ENCODE results near the gene MSLN.

MSLN gene

DNA sequence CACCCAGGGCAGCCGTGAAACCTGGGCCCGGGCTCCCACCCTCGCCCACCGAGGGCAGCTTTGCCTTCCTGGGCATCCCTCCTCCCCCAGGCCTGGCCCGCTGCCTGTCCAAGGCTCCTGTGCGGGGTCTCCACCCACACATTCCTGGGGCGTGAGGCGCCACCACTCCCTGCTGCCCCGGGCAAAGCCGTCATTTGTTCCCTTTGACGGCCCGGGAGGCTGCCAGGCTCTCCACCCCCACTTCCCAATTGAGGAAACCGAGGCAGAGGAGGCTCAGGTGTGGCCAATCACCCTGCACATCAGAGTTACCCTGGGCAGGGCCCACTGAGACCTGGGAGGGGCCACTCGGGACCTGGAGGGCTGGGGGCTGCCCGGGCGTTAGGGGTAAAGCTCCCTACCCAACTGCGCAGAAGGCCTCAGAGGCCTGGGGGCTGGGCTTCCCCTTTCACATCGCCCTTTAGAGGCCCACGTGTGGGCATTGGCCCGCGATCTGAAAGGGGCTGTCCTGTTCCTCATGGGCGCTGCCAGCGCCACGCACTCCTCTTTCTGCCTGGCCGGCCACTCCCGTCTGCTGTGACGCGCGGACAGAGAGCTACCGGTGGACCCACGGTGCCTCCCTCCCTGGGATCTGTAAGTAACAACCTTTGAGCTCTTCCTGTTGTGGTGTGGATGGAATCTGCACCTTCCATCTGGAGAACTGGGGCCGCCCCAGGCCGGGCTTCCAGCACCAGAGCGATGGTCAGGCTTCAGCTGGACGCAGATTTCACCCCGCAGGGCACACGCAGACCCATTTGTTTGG is at the start of gene MSLN:
MSLN (plus strand) TSS at position 190 of the 799 bp plus-strand sequence. CDS start 1,947 bp downstream, outside the sequence.
- no peak for DNase-seq (ENCODE audit: low read depth)

DNA sequence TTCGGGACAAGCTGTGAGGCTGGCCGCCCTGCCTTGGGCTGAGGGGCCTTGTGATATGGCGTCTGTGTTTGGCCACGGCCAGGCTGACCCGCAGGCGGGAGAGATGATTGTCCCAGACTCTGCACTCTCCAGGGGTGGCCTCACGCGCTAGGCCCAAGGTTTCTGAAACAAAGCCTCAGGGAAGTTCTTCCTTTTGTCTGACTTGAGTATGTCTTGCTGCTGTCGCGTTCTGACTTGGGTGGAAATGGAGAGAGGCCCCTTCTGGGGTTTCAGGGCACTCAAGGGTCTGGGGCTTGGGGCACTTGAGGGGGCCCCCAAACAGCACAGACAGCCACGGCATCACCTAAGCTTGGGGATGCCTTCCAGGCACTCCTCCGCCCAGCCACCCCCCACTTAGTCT is 49.5 kb upstream of the MSLN start:
- no peak for DNase-seq (ENCODE audit: low read depth)

DNA sequence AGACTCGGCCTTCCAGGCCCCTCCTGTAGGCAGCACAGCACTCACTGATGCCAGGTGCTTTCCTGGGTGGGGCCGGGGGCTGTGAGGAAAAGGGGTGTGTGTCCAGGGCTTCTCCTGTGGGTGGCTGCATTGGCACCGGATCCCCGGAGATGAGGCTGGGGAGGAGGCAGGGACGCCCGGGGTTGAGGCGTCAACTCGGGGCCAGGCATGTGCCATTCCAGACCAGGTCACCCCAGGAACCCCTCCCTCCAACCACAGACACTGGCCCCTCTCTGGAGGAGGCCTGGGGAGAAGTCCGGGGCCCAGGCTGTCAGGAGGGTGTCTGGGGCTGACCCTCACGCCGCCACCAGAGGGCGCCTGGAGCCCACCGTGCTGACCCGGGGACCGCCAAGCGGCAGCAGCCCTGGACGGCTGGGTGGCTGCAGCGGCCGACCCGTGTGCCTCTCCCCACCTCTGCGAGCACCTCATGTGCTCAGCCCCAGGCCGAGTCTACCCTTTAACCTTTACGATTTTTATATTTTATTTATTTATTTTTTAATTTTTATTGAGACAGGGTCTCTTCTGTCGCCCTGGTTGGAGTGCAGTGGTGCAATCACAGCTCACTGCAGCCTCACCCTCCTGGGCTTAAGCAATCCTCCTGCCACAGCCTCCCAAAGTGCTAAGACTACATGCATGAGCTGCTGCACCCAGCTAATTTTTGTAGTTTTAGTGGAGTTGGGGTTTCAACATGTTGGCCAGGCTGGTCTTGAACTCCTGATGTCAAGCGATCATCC is 48.8 kb upstream of the MSLN start:
- no peak for DNase-seq (ENCODE audit: low read depth)

DNA sequence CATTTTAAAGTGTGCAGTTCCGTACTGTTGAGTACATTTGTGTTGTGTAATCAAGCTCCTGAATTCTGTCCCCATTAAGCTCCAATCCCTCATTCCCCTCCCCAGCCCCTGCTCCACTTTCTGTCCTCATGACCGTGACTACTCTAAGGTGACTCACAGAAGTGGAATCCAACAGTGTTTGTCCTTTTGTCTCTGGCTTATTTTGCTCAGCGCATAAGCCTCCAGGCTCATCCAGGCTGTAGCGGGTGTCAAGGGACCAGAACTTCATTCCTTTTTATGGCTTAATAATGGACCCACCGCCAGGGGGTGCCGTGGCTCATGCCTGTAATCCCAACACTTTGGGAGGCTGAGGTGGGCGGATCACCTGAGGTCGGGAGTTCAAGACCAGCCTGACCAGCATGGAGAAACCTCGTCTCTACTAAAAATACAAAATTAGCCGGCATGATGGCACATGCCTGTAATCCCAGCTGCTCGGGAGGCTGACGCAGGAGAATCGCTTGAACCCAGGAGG is 47.7 kb upstream of the MSLN start:
- DNase-seq (ENCODE audit: low read depth): peak; percentile 90

DNA sequence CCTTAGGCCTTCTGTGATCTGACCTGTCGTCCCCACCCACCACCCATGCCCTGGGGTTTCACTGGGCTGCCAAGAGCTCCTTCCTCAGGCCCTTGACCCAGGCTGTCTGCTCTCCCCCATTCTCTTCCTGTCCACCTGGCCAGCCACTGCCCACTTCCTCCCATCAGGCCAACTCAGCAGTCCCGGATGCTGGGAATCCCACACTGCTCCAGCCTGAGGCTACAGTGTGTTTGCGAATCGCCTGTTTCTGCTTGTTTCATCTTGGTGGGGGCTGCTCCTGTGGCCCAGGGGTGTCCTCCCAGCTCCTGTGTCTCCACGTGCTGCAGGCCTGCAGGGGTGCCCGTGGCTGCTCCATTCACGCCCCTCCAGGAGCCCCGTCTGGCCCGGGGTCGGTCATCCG is 46.5 kb upstream of the MSLN start:
- DNase-seq (ENCODE audit: low read depth): no peak

DNA sequence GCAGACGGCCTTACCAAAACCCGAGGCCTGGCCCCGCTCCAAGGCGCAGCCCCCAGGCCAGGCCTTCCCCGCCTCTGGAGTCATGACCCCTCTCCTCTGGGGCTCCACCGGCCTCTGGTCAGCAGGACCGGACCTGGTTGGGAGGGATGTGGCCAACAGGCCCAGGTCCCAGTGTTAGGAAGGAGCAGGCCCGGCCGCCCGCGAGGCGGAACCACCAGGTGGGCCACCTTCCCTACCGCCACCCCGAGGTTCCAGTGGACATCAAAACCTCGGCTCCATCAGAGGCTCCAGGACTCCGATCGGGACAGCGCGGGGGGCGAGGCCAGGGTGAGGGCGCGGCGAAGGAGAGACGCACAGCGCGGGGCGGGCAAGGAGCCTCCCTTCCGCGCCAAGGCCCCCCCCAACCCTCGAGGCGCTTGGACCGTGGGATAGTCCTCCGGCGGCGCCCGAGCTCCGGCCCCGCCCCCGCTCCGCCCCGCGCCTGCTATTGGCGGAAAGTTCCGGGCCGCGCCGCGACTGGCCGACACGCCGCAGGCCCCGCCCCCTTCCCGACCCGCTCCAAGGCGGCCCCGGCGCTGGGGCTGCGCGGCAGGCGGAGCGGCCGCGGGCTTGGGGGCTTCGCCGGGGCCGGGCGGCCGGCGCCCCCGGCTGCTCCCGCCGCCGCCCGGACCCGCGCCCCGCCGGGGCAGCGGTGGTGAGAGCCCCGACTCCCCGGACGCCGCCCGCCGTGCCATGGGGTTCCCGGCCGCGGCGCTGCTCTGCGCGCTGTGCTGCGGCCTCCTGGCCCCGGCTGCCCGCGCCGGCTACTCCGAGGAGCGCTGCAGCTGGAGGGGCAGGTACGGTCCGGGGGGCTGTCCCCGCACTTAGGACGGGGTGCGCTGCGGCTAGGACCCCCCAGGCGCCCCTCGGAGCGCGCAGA is 45.7 kb upstream of the MSLN start, which contains the start of gene METRN:
METRN (plus strand) TSS at position 561 of the 919 bp plus-strand sequence; CDS start at position 733, 172 bp downstream.
- DNase-seq (ENCODE audit: low read depth): peak; percentile 72

DNA sequence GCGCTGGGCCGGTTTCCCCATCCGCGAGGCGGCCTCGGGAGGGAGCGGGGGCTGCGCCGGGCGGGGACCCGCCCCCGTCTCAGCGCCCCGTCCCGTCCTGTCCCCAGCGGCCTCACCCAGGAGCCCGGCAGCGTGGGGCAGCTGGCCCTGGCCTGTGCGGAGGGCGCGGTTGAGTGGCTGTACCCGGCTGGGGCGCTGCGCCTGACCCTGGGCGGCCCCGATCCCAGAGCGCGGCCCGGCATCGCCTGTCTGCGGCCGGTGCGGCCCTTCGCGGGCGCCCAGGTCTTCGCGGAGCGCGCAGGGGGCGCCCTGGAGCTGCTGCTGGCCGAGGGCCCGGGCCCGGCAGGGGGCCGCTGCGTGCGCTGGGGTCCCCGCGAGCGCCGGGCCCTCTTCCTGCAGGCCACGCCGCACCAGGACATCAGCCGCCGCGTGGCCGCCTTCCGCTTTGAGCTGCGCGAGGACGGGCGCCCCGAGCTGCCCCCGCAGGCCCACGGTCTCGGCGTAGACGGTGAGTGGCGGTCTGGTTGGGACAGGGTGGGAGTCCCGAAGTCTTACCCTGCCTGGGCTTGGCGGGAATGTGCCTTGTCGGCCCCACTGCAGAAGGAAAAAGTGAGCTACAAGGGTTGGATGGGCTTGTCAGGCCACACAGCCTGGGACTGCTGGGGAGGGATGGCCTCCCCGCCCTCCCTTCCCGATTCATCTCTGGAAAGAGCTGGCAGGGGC is 44.9 kb upstream of the MSLN start:
- DNase-seq (ENCODE audit: low read depth): no peak

DNA sequence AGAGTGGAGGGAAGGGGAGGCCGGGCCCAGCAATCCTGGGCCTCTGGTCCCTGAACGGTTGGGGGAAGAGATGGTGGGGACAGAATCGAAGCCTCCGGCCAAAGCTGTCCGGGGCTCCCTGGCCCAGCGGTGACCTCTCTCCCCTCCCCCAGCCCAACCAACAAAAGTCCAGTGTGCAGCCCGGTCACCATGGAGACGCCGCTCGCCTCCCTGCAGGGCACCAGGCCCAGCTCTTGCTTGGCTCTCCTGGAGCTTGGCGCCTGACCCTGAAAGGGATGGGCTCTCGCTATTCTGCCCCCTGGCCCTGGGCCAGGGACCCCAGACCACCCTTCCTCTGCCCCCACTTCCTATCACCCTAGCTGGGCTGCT is 44.4 kb upstream of the MSLN start:
- no peak for DNase-seq (ENCODE audit: low read depth)

DNA sequence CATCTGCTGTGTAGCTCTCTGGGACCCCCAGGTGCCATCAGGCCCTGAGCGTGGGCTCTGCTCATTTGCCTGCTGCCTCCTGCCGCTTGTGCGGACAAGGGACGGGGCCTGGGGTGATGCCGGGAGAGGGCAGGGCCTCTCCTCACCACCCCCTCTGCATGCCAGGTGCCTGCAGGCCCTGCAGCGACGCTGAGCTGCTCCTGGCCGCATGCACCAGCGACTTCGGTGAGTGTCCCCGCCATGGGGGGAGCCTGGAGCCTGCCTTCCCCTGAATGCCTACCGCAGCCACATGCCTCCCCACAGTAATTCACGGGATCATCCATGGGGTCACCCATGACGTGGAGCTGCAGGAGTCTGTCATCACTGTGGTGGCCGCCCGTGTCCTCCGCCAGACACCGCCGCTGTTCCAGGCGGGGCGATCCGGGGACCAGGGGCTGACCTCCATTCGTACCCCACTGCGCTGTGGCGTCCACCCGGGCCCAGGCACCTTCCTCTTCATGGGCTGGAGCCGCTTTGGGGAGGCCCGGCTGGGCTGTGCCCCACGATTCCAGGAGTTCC is 43.7 kb upstream of the MSLN start:
- no peak for DNase-seq (ENCODE audit: low read depth)

DNA sequence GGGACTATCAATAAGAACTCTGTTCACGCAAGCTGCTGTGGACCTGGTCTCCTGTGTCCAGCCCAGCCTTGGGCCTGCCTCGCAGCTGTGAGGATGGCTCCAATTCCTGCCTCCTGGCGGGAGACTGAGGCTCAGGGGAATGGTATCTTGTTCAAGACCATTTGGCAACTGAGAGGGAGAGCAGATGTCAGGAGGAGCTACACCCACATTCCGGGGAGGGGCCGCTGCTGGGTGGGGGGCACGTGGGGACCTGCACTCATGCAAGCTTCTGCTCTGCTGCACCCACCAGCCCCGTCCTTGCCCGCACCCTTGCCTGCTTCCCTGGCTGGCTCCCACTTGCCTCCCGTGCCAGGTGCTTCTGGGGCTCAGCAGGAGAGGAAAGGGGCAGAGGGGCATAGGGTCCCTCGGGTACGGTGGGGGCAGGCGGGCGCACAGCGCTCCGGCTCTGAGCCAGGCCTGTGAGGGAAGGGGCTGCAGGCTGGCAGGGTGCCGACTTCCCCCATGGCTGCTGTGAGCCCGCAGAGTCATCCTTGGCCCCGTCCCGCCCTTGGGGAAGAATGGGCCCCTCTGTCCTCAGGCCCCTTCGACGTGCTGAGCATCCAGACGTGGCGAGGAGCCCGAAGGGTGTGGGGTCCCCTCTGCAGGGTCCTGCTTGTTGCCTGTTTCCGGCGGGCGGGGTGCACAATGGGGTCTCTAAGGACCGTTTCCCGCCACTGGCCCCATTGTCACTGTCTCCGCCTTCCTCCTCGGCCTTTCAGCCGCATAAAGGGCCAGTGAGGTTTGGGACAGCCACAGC is 42.9 kb upstream of the MSLN start:
- DNase-seq (ENCODE audit: low read depth): no peak

DNA sequence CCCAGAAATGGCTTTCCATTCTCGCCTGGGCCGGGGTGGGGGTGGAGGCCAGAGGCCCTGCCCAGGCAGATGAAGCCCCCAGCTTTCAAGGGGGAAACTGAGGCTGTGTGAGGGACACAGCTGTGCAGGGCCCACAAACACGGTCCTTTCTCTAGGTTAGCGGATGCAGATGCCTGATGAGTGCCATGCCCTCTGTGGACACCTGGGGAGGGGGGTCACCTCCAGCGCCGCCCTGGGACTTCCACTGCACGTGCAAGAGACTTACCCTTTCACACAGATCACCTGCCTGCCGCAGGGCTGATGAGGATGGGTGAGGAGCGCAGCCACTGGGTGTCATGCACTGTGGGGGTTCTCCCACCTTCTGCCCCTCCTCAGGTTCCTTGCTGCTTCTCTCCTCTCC is 42.1 kb upstream of the MSLN start:
- DNase-seq (ENCODE audit: low read depth): no peak

DNA sequence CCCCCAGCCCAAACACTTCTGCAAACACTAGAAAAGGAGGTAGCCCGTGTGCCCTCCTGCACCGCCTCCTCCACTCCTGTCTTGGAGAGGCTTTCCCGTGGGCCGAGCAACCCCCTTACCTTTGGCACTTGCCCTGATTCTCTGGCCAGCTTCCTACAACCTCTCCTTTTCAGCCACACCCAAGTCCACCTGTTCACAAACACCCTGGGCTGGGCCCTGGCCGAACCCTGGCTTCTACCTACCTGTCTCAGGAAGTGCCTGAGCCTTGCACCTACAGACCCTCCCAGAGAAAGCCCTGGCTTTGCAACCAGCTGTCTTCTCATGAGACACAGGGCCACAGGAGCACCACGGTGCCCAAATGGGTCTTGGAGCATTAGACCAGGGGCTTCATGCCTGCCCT is 41.6 kb upstream of the MSLN start:
- no peak for DNase-seq (ENCODE audit: low read depth)

DNA sequence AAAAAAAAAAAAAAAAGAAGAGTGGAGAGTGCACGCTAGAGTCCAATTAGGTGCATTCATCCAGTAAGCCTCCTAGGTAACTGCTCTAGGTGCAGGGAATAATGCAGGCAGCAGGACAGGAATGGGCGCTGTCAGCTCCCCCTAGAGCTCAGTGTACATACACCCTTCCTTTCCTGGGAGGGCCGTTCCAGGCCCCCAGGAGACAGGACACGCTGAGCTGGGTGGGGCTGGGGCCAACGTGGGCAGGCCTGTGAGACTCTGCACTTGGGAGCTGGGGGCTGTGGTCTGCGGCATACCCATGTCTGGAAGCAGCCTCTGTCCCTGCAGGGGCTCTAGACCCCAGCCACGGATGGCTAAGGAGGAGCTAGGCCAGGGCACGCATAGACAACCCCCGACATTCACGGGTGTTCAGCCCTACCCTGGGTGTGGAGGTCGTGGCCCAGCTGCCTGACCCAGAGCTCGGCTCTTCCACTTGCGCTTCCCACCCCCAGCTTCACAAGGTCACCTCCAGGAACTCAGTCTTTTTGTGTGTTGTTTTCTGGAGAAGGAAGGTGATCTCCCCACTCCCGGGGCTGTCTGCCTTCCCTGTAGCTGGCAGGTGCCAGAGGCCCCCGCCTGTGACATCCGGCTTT is 40.6 kb upstream of the MSLN start:
- no peak for DNase-seq (ENCODE audit: low read depth)

DNA sequence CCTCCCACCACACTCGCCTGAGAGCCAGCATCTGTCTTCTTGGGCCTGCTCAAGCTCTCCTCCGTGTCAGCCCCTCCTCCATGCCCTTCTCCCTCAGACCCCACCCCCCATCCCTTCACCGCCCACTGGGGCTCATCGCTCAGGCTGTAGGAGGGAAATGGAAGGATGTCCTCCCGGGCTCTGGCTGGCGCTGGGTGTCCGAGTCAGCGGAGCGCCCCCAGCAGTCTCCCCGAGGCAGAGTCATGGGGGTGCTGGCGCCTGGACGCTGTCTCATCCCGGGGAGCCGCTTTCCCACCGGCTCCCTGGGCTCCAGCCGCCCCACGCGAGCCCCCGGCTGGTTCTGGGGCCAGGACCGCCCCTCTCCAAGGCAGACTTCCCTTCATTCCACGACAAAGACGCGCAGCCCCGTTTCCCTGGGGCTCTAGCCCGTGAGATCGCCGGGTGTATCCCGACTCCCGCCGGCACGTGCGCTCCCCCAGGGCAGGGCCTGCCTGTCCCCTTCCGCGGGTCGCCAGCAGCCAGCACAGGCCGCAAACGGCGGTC is 40.0 kb upstream of the MSLN start:
- no peak for DNase-seq (ENCODE audit: low read depth)

DNA sequence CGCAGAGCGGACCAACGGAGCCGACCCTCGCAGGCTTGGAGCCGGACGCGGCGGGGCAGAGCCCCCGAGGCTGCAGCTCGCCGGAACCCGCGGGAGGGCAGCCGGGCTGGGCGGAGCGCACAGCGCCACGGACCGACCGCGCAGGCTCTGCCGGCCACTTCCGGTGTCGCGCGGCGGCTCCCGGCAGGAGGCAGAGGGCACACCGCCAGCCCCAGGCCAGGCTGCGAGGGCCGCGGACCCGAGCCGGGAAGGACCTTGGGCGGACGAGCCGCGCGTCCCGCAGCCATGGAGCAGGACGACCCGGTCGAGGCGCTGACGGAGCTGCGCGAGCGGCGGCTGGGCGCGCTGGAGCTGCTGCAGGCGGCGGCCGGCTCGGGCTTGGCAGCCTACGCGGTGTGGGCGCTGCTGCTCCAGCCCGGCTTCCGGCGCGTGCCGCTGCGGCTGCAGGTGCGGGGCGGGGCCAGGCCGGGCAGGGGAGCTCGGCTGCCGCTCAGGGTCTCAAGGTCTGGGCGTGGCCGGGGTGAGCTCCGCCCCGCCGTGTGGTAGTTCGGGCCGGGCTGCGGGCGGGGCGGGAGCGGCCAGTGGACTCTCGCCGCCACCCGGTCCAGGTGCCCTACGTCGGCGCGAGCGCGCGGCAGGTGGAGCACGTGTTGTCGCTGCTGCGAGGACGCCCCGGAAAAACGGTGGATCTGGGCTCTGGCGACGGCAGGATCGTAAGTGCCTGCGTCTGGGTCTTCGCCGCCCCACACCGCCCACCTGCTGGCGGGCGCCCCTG is 39.4 kb upstream of the MSLN start, which contains the start of gene ANTKMT:
ANTKMT (plus strand) TSS at position 157 of the 775 bp plus-strand sequence; CDS start at position 286, 129 bp downstream.
- DNase-seq (ENCODE audit: low read depth): no peak

DNA sequence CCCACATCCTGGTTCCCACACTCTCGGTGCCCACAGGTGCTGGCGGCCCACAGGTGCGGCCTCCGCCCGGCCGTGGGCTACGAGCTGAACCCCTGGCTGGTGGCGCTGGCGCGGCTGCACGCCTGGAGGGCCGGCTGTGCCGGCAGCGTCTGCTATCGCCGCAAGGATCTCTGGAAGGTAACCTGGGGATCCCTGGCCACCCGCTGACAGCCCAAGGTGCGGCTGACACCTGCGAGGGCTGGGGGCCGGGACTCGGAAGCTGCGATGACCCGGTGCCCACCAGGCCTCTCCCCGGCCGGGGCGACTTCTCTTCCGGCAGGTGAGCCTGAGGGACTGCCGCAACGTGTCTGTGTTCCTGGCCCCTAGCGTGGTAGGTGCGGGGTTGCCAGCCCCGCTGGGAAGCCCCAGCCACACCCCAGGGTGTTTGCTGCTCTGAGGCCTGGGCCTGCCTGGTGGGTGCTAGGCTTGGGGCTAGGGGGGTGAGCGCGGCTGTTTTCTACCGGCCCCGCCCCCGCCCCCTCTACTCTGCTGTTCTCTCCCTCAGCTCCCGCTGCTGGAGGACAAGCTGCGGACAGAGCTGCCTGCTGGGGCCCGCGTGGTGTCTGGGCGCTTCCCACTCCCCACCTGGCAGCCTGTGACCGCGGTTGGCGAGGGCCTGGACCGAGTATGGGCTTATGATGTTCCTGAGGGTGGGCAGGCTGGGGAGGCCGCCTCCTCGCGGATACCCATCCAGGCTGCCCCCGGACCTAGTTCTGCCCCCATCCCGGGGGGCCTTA is 38.6 kb upstream of the MSLN start:
- DNase-seq (ENCODE audit: low read depth): no peak

DNA sequence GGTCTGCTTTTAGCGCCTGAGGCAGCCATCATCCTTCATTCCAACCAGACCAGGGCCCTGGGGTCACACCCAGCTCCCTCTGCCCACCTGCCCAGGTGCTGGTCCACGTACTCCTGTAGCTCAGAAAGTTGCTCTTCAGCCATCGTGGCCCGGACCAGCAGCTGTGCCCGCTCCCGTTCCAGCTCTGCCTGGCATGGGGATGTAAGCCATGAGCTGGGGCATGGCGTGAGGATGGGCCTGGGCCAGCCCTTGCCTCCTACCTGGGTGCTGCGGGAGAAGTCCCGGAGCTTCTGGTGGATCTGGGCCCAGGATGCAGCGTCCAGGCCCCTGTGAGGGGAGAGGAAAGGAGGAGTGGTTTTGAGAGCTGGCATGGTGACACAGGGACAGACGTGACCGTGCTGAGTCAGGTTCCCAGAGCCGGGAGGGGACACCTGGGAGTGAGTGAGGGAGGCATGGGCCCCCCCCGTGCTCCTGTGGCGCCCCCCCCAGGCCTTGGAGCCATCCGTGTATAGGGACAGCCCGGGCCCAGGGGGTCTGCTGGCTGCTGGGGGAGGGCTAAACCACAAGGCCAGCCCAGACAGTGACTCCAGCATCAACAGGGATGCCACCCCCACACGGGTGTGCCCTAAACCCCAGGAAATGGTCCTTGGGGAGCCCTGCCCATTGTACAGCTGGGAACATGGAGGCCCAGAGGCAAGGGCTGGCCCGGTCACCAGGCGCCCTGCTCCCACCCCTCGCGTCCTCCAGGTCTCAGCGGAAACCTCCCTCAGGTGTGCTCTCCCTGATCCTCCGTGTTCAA is 37.5 kb upstream of the MSLN start:
- no peak for DNase-seq (ENCODE audit: low read depth)
